Tibial nerve (tissue), 4 donors: Measurements from ENCODE around the gene RASL10A.

Source experiments
- CTCF ChIP-seq, 5 experiments: fragments of 200-600 bp in 3 of 5; fragments of 450-650 bp in 2 of 5; sonication (generic) in 3 of 5; IDR thresholded peaks; one replicate each; pipeline ENCODE4 v1.5.1; 2016 to 2019; ENCODE audit warnings: antibody characterized with exemption in 5 of 5, mild to moderate bottlenecking in 3 of 5, moderate library complexity in 2 of 5
- EP300 ChIP-seq, 2 donors: sonication (generic); formaldehyde crosslinking; IDR thresholded peaks; one replicate each; pipeline ENCODE4 v1.6.1; 2017; ENCODE audit warnings: antibody characterized with exemption in 2 of 2, mild to moderate bottlenecking in 1 of 2
- POLR2A ChIP-seq, 2 donors: fragments of 450-650 bp; IDR thresholded peaks; one replicate each; pipeline ENCODE4 v1.6.1; 2017; ENCODE audit warnings: antibody characterized with exemption in 2 of 2, mild to moderate bottlenecking in 2 of 2, moderate library complexity in 2 of 2

GRCh38 chr22:29346659-29347058, 31.2 kb upstream of the RASL10A start:
- TF ChIP-seq CTCF (IDR thresholded peaks at IDR 0.05) (no peak), POLR2A (IDR thresholded peaks at IDR 0.05) (no peak), EP300 (IDR thresholded peaks at IDR 0.05) (no peak)
